Lung (tissue), 12 donors: ENCODE measurements around the gene SAMD4A. TPM values are rescaled to one million over a fixed set of nuclear protein-coding genes. Genes with fewer than 3 reads are reported as not detected.

Experiments
- ATAC-seq: fragments of 200-7000 bp; cut with Tn5 transposase; one replicate; pipeline ENCODE4 v1.9.1; 2020; ENCODE audit warnings: moderate number of reproducible peaks; ENCODE audit not compliant: insufficient read depth, low FRiP score
- DNase-seq, 3 donors: peaks; one replicate each; pipeline ENCODE4 v3.0.0-alpha.2; 2013 to 2017
- H3K27ac ChIP-seq, 2 donors: one replicate each; pipeline ENCODE4 v1.5.1; 2013; ENCODE audit warnings: mild to moderate bottlenecking in 2 of 2, moderate library complexity in 2 of 2, control low read depth in 1 of 2, inconsistent platforms in 1 of 2, low read depth in 1 of 2, low read length in 1 of 2
- H3K27me3 ChIP-seq, 3 donors: one replicate each; pipeline ENCODE4 v1.5.1; 2013; ENCODE audit warnings: low read length in 2 of 3; ENCODE audit not compliant: control insufficient read depth in 3 of 3, insufficient read depth in 3 of 3
- H3K36me3 ChIP-seq, 4 donors: one replicate each; pipeline ENCODE4 v1.5.1; 2013; ENCODE audit warnings: low read length in 4 of 4, mild to moderate bottlenecking in 1 of 4, moderate library complexity in 1 of 4; ENCODE audit not compliant: control insufficient read depth in 4 of 4, insufficient read depth in 4 of 4
- H3K4me1 ChIP-seq, 5 donors: one replicate each; pipeline ENCODE4 v1.5.1; 2013; ENCODE audit warnings: low read length in 5 of 5, mild to moderate bottlenecking in 2 of 5, moderate library complexity in 1 of 5; ENCODE audit not compliant: control insufficient read depth in 5 of 5, insufficient read depth in 5 of 5
- H3K4me3 ChIP-seq: one replicate; pipeline ENCODE4 v1.5.1; 2013; ENCODE audit warnings: mild to moderate bottlenecking, control low read depth, moderate library complexity
- H3K9ac ChIP-seq, 2 donors: one replicate each; pipeline ENCODE4 v1.5.1; 2013; ENCODE audit warnings: low read length in 2 of 2, control low read depth in 1 of 2; ENCODE audit not compliant: insufficient read depth in 1 of 2
- H3K9me3 ChIP-seq, 4 donors: one replicate each; pipeline ENCODE4 v1.5.1; 2013; ENCODE audit warnings: low read length in 3 of 4, mild to moderate bottlenecking in 1 of 4, moderate library complexity in 1 of 4; ENCODE audit not compliant: control insufficient read depth in 4 of 4, insufficient read depth in 3 of 4
- CTCF ChIP-seq: IDR thresholded peaks from 2 replicates; pipeline ENCODE4 v1.5.1; 2012; ENCODE audit warnings: mild to moderate bottlenecking; ENCODE audit errors: control extremely low read depth, extremely low read depth
- WGBS, 2 donors: extraction: QIAGEN DNeasy Blood & Tissue Kit; methylation state at CpG; one replicate each; pipeline ENCODE4 v1.1.7; 2013; 5-methylcytosine and 5-hydroxymethylcytosine counted together
- polyA plus RNA-seq, 2 donors: library from polyadenylated mRNA; stranded (reverse); fragments of 200-250 nt; gene quantifications; one replicate each; pipeline ENCODE4 v1.2.1, GENCODE V29; 2013
- total RNA-seq, 2 donors: library from RNA; depleted of rRNA in 1 of 2; stranded (reverse); fragments of >200 nt in 1 of 2; gene quantifications; one replicate each; pipeline ENCODE4 v1.2.1, GENCODE V29; 2014 to 2021
- donor health status: control.
- donor health status: control.
- donor health status: Bipolar disorder and iron deficiency.
- donor health status: healthy.
- donor health status: DM: yes; HTN: yes; CAD: no.

The SAMD4A gene
- total and polyA plus RNA-seq, 4 donors: 5.8 to 26.6 (median 16.2) TPM

DNA sequence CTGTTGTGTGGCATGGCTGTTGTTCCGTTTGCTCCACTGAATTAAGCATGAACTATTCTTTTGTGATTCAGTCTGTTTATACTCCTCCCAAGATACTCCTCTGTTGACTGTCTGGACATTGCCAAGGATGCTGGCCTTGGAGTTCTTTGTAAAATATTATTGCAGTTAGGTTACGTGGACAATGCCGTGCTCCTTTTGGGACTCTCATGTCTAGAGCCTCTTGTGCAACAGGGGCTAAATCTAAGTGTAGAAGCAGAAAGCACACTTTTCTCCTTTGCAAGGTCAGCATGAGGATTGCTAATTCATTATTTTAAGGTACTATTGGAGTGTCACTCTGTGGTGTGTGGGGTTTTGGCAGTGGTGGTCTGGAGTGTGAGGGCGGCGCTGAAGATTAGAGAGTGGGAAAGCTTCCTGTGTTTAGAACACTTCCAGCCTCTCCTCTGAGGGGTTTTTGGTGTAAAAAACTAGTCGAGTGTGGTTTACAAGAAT lies 125.4 kb downstream of the SAMD4A start:
- H3K36me3 ChIP-seq: no peaks in the 10 kb centered on the region
- DNase-seq (no peak), ATAC-seq (no peak)
- peaks cover 0 to 20% (median 6%) of the 10 kb centered on the region in 5 donors for H3K4me1 ChIP-seq
- H3K27ac ChIP-seq: peak overlapping the region in 1 of 2 donors; percentile 67
- no peak overlapping the region for H3K4me3 ChIP-seq
- WGBS, 2 donors: 65 to 76% methylated on average over 6 of the region's 6 CpGs
- no peak for TF ChIP-seq CTCF
- no peak overlapping the region for H3K9ac ChIP-seq
- no peaks in the 10 kb centered on the region for H3K27me3 ChIP-seq
- H3K9me3 ChIP-seq: no peaks in the 10 kb centered on the region

GRCh38 chr14:54693761-54694160 lies 126.8 kb downstream of the SAMD4A start:
- H3K4me1 ChIP-seq: peaks cover 0 to 29% (median 0%) of the 10 kb centered on the region in 5 donors
- no peak overlapping the region for H3K4me3 ChIP-seq
- ATAC-seq: no peak
- DNase-seq: no peak
- no peaks in the 10 kb centered on the region for H3K27me3 ChIP-seq
- no peak for TF ChIP-seq CTCF
- peak overlapping the region in 1 of 2 donors; percentile 43 for H3K27ac ChIP-seq
- H3K36me3 ChIP-seq: no peaks in the 10 kb centered on the region
- WGBS, 2 donors: 91 to 94% methylated on average over 4 of the region's 4 CpGs
- H3K9me3 ChIP-seq: no peaks in the 10 kb centered on the region
- no peak overlapping the region for H3K9ac ChIP-seq

DNA sequence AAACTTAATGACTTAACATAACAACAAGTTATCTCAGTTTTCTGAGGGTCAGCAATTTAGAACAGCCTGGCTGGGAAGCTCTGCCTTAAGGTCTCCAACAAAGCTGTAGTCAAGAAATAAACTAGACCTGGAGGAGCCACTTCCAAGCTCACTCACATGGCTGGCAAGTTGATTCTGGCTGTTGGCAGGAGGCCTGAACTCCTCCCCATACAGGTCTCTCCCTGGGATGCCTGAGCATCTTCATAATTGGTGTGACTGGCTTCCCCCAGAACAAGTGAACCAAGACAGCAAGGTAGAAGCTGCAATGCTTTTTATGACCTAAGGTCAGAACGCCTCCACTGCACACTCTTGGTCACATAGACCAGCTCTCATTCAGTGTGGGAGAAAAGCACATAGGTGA lies 128.3 kb downstream of the SAMD4A start:
- Histone ChIP-seq H3K36me3 (no peaks in the 10 kb centered on the region), H3K4me3 (no peak overlapping the region), H3K27me3 (no peaks in the 10 kb centered on the region), H3K9me3 (no peaks in the 10 kb centered on the region), H3K4me1 (peaks cover 0 to 35% (median 2%) of the 10 kb centered on the region in 5 donors), H3K9ac (no peak overlapping the region), H3K27ac (peak overlapping the region in 1 of 2 donors; percentile 13)
- ATAC-seq (no peak), DNase-seq (no peak)
- WGBS, 2 donors: 98 to 100% methylated on average over 1 of the region's 1 CpG
- TF ChIP-seq CTCF: no peak

DNA sequence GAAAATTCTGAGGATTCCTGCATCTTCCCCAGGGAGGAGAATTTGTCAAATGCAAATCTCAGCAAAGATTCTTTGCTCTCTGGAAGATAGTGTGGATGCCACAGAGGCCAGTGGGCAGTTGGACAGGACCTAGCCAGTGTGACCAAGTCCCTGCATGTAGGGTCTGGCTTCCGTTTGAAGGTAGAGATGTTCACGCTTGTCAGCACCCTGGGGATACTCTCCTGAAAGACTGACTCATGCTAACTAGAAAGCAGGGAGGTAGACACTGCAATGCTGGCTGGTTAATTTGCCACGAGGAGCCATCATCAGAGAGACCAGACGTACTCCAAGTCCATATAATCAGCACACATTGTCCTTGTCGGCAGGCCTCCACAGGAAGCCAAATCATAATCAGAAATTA lies 130.1 kb downstream of the SAMD4A start:
- no peak for TF ChIP-seq CTCF
- Histone ChIP-seq H3K4me1 (peaks cover 0 to 39% (median 2%) of the 10 kb centered on the region in 5 donors), H3K4me3 (no peak overlapping the region), H3K36me3 (no peaks in the 10 kb centered on the region), H3K9me3 (no peaks in the 10 kb centered on the region), H3K27me3 (no peaks in the 10 kb centered on the region), H3K27ac (peak overlapping the region in 1 of 2 donors; percentile 76), H3K9ac (no peak overlapping the region)
- WGBS, 2 donors: 83 to 86% methylated on average over 5 of the region's 5 CpGs
- DNase-seq (no peak), ATAC-seq (no peak)
